NCI-H146 (cell line): ENCODE results near the gene CHN1.

ENCODE experiments used
- DNase-seq: peaks from one replicate; lab custom pipeline; 2025; lab: John Stamatoyannopoulos, UW

The CHN1 gene

DNA sequence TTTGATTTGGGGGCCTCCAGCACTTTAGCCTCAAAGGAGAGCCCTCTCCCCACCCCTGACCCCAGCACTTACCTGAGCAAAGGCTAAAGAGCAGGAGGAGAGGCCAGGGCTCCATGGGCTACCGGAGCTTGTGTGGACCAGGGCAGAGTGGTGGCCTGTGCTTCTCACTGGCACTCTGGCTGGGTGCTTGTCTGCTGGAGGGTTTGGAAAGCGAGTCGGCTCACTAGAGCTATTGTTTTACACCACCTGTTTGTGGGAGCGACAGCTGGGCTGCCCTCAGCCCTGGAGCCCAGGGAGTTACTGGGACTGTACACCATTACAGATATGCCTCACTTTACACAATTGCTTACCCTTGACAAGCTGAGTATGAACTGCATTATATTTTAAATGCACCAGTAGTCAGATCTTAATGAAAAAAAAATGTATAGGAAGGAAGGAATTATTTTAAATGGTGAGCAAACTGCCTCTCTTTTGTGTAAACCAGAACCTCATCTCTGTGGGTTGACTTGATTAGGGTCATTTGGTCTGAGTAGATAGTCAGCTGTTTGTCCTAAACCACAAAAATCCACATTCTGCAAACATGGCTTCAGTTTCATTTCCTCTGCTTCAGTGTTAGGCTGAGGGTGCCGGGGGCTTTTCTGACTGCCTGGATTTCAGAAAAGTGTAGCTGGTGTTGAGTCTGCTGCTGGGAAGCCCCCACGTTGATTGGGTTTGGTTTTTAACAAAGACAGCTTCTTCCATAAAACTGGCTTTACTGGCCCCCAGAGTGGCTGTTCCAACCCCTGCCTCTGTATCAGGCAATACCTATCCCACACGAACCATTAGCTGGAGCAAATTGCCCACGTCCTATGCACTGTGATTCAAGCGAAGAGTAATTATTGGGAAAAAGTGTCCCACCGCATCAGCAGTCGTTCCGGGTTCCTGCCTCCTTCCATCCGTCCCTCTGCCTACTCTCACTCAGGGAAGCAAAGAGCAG, 240.6 kb downstream of the CHN1 start, which contains the start of gene CHRNA1:
TSS of gene CHRNA1 (minus strand) at position 193 of the 976 bp plus-strand sequence. CDS start at position 115, 78 bp downstream.
- DNase-seq: peak; percentile 64

DNA sequence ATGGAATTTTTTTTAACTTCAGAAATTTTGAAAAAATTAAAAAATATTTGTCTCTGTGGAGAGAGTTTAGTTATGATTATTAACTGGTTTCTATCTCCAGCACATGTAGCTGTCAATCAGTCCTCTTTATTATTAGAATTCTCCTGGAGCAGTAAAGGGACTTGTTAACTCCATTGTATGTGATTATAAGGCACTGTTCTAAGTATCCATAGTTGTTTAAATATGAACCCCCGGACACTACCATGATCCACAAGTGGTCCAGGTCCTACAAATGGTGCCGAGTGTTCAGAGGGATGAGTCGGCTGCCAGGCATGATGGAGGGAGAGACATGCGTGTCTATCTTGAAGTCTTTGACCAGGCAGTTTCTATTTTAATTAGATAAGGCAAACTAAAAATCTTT, 241.4 kb downstream of the CHN1 start:
- no peak for DNase-seq

GRCh38 chr2:174762464-174762863, 242.7 kb downstream of the CHN1 start:
- DNase-seq: no peak

DNA sequence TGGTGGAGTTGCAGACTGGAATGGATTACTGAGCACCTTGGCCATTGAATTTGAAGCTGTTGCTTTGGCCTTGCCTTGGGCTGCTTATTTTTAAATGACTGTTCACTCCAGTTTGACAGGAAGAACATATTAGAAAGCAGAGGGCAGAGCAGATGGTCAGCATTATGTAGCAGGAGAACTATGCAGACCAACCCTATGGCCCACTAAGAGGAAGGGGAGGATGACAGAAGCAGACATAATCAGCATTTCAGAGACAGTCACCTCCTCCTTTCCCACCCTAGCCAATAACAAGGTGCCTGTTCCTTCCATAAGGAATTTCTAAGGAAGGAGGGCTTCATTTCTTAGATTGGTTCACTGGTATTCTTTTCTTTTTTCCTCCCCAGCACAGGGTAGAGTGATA, 243.3 kb downstream of the CHN1 start:
- DNase-seq: no peak

- DNase-seq: no peak
Observed at GRCh38 chr2:174760845-174761473, 244.2 kb downstream of the CHN1 start.

- no peak for DNase-seq
Observed at GRCh38 chr2:174759381-174760065, 245.7 kb downstream of the CHN1 start.

GRCh38 chr2:174756743-174757142, 248.4 kb downstream of the CHN1 start:
- no peak for DNase-seq

DNA sequence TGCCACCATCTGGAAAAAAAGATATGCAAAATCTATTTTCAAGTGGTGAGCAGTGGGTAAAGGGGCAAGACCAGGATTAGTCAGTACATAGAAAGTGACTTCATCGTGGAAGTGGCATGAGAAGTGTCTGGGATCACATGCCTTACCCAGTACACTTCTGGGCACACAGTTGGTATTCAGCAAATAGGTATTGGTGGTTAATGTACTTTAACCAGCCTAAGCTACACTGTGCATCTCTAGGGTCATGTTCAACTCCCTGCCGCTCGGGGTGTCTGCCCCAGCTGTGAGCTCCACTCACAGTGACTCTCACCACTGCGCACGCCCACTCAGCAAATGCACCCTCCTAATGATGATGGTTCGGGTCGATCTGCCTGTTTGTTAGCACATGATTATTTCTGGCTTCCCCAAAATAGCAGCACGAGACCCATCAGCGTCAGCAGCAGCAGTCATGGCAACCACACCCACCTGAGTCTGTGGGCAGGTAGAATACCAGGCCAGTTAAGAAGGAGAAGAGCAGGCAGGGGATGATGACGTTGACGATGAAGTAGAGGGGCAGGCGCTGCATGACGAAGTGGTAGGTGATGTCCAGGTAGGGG, 252.0 kb downstream of the CHN1 start:
- DNase-seq: no peak

- DNase-seq: no peak
Observed at GRCh38 chr2:174752403-174753037, 252.7 kb downstream of the CHN1 start.

GRCh38 chr2:174750923-174751441, 254.2 kb downstream of the CHN1 start:
- DNase-seq: no peak

GRCh38 chr2:174749793-174750192, 255.4 kb downstream of the CHN1 start:
- no peak for DNase-seq

GRCh38 chr2:174748948-174749347, 256.2 kb downstream of the CHN1 start:
- peak; percentile 46 for DNase-seq
